Uterus (tissue), 4 donors: ENCODE results near the gene CEP112. TPM values are rescaled to one million over a fixed set of nuclear protein-coding genes. Genes with fewer than 3 reads are reported as not detected.

Source experiments
- DNase-seq, 2 donors: peaks; one replicate each; pipeline ENCODE4 v3.0.0-alpha.2; 2019 to 2020
- H3K27ac ChIP-seq, 2 donors: fragments of 200-600 bp; sonication (generic); 1 replicate in 1 of 2; 2 replicates in 1 of 2; pipeline ENCODE4 v1.5.1; 2016 to 2018
- H3K27me3 ChIP-seq, 2 donors: fragments of 200-600 bp; sonication (generic); one replicate each; pipeline ENCODE4 v1.5.1; 2018 to 2019; ENCODE audit warnings: control low read depth in 1 of 2
- H3K36me3 ChIP-seq, 2 donors: fragments of 200-600 bp; sonication (generic); one replicate each; pipeline ENCODE4 v1.5.1; 2019; ENCODE audit warnings: control low read depth in 1 of 2
- H3K4me1 ChIP-seq, 2 donors: fragments of 200-600 bp; sonication (generic); one replicate each; pipeline ENCODE4 v1.5.1; 2018 to 2019; ENCODE audit warnings: control low read depth in 1 of 2
- H3K4me3 ChIP-seq, 2 donors: fragments of 200-600 bp; sonication (generic); 1 replicate in 1 of 2; 2 replicates in 1 of 2; pipeline ENCODE4 v1.5.1; 2018 to 2019; ENCODE audit warnings: mild to moderate bottlenecking in 1 of 2
- H3K9me3 ChIP-seq, 2 donors: fragments of 200-600 bp; sonication (generic); one replicate each; pipeline ENCODE4 v1.5.1; 2019; ENCODE audit warnings: control low read depth in 1 of 2
- CTCF ChIP-seq, 4 experiments: fragments of 200-600 bp in 2 of 4; fragments of 450-650 bp in 2 of 4; sonication (generic) in 2 of 4; IDR thresholded peaks; one replicate each; pipeline ENCODE4 v1.5.1; 2016 to 2019; ENCODE audit warnings: antibody characterized with exemption in 4 of 4, mild to moderate bottlenecking in 2 of 4, moderate library complexity in 1 of 4
- POLR2A ChIP-seq, 2 donors: fragments of 450-650 bp; IDR thresholded peaks; one replicate each; pipeline ENCODE4 v1.6.1; 2016; ENCODE audit warnings: antibody characterized with exemption in 2 of 2, mild to moderate bottlenecking in 1 of 2, moderate library complexity in 1 of 2
- intact Hi-C: fragments of 100-400 bp; cut with DNase I; formaldehyde crosslinking; loops from one replicate; pipeline ENCODE4 v1.15.1; 2023; ENCODE audit warnings: low total_unique reads
- total RNA-seq, 4 donors: library from RNA; depleted of rRNA in 3 of 4; stranded (reverse); fragments of >200 nt in 3 of 4; gene quantifications; one replicate each; pipeline versions ENCODE4 v1.1.0 to v1.2.4, GENCODE V29; 2014 to 2023
- donor health status: DM: yes; HTN: yes; CAD: no.

Gene CEP112
- total RNA-seq, 4 donors from 2014 or later, result 36.6 to 96.5 (median 52.4) TPM

GRCh38 chr17:65952586-65952985, 239.3 kb downstream of the CEP112 start:
- TF ChIP-seq POLR2A (IDR thresholded peaks at IDR 0.05) (no peak), CTCF (IDR thresholded peaks at IDR 0.05) (no peak)
- H3K36me3 ChIP-seq, result no peaks in the 10 kb centered on the region
- intact Hi-C loops, result no loop called here

GRCh38 chr17:65952015-65952414, 239.9 kb downstream of the CEP112 start:
- Histone ChIP-seq H3K9me3 (no peaks in the 10 kb centered on the region), H3K4me1 (no peaks in the 10 kb centered on the region), H3K27ac (no peak overlapping the region), H3K4me3 (no peak overlapping the region), H3K36me3 (no peaks in the 10 kb centered on the region), H3K27me3 (no peaks in the 10 kb centered on the region)
- no peak for TF ChIP-seq POLR2A (IDR thresholded peaks at IDR 0.05)
- TF ChIP-seq CTCF (IDR thresholded peaks at IDR 0.05), result no peak
- no peak for DNase-seq
- intact Hi-C loops, result no loop called here

More at GRCh38 chr17:65952586-65952985, 239.3 kb downstream of the CEP112 start:
- no peaks in the 10 kb centered on the region for H3K27me3 ChIP-seq
- no peaks in the 10 kb centered on the region for H3K9me3 ChIP-seq
- H3K4me3 ChIP-seq, result no peak overlapping the region
- no peaks in the 10 kb centered on the region for H3K4me1 ChIP-seq
- DNase-seq, result no peak
- no peak overlapping the region for H3K27ac ChIP-seq

- no peak overlapping the region for H3K27ac ChIP-seq
- TF ChIP-seq CTCF (IDR thresholded peaks at IDR 0.05) (no peak), POLR2A (IDR thresholded peaks at IDR 0.05) (no peak)
- no peak for DNase-seq
- intact Hi-C loops, result no loop called here
- no peaks in the 10 kb centered on the region for H3K27me3 ChIP-seq
- no peak overlapping the region for H3K4me3 ChIP-seq
- no peaks in the 10 kb centered on the region for H3K36me3 ChIP-seq
- H3K4me1 ChIP-seq, result no peaks in the 10 kb centered on the region
- no peaks in the 10 kb centered on the region for H3K9me3 ChIP-seq
Measured at GRCh38 chr17:65947831-65948230, 244.1 kb downstream of the CEP112 start.

- Histone ChIP-seq H3K36me3 (no peaks in the 10 kb centered on the region), H3K4me3 (no peak overlapping the region), H3K27ac (no peak overlapping the region), H3K27me3 (no peaks in the 10 kb centered on the region), H3K4me1 (no peaks in the 10 kb centered on the region), H3K9me3 (no peaks in the 10 kb centered on the region)
- TF ChIP-seq CTCF (IDR thresholded peaks at IDR 0.05), result no peak
- TF ChIP-seq POLR2A (IDR thresholded peaks at IDR 0.05), result no peak
- no peak for DNase-seq
- intact Hi-C loops, result no loop called here
Measured at GRCh38 chr17:65942592-65942991, 249.3 kb downstream of the CEP112 start.

GRCh38 chr17:65941356-65941899, 250.5 kb downstream of the CEP112 start:
- no peaks in the 10 kb centered on the region for H3K36me3 ChIP-seq
- no peaks in the 10 kb centered on the region for H3K4me1 ChIP-seq
- TF ChIP-seq CTCF (IDR thresholded peaks at IDR 0.05) (no peak), POLR2A (IDR thresholded peaks at IDR 0.05) (no peak)
- intact Hi-C loops, result no loop called here
- H3K9me3 ChIP-seq, result no peaks in the 10 kb centered on the region
- H3K27ac ChIP-seq, result no peak overlapping the region
- H3K4me3 ChIP-seq, result no peak overlapping the region
- DNase-seq, result no peak
- H3K27me3 ChIP-seq, result no peaks in the 10 kb centered on the region
